OCI-LY7 (cell line): Measurements from ENCODE around the gene ABLIM1. TPM values are rescaled to one million over a fixed set of nuclear protein-coding genes. Genes with fewer than 3 reads are reported as not detected.
"Not testable (repeated sequence)": the region's sequence is repeated elsewhere in the genome, so short reads cannot be mapped to it uniquely, and the experiment has no call there.

ENCODE experiments used
- BruUV-seq: library from RNA; stranded (reverse); fragments of 400-500 nt; replicated peaks from 2 replicates; lab custom pipeline; 2021; lab: Mats Ljungman, UMichigan
- CTCF ChIA-PET: fragments of 300-600 bp; sonication (Branson Sonifier 250); formaldehyde crosslinking; loops from one replicate; lab custom pipeline; 2022; ENCODE audit warnings: antibody characterized with exemption; ENCODE audit not compliant: unreplicated experiment; lab: Charles Lee
- POLR2A ChIA-PET: fragments of 300-600 bp; sonication (Branson Sonifier 250); formaldehyde crosslinking; loops from one replicate; lab custom pipeline; 2022; ENCODE audit warnings: antibody characterized with exemption; lab: Charles Lee
- DNase-seq: peaks from one replicate; pipeline ENCODE4 v3.0.0-alpha.2; 2015; ENCODE audit warnings: low spot score
- H2AFZ ChIP-seq: fragments of 200-600 bp; sonication (generic), shearing (Covaris generic); 2 replicates; pipeline ENCODE4 v1.6.1; 2014; ENCODE audit warnings: mild to moderate bottlenecking, antibody characterized with exemption, low read length, moderate library complexity
- H3K27ac ChIP-seq: fragments of 200-600 bp; sonication (generic); 2 replicates; pipeline ENCODE4 v1.5.1; 2014; ENCODE audit warnings: mixed run types, low read depth, mild to moderate bottlenecking, moderate library complexity, low read length, inconsistent platforms; ENCODE audit not compliant: poor library complexity, severe bottlenecking
- H3K36me3 ChIP-seq: fragments of 200-600 bp; sonication (generic); 2 replicates; pipeline ENCODE4 v1.6.1; 2014; ENCODE audit warnings: mild to moderate bottlenecking, antibody characterized with exemption, low read length, moderate library complexity, mixed read lengths; ENCODE audit not compliant: insufficient read depth
- H3K4me1 ChIP-seq: fragments of 200-600 bp; sonication (generic); 2 replicates; pipeline ENCODE4 v1.5.1; 2014; ENCODE audit warnings: mild to moderate bottlenecking, low read length; ENCODE audit not compliant: insufficient read depth, poor library complexity, severe bottlenecking
- H3K4me2 ChIP-seq: fragments of 200-600 bp; sonication (generic); 2 replicates; pipeline ENCODE4 v1.6.1; 2014; ENCODE audit warnings: mild to moderate bottlenecking, low read length
- H3K4me3 ChIP-seq: fragments of 200-600 bp; sonication (generic); 2 replicates; pipeline ENCODE4 v1.5.1; 2014; ENCODE audit warnings: mild to moderate bottlenecking, low read depth, low read length; ENCODE audit not compliant: poor library complexity, severe bottlenecking
- H3K79me2 ChIP-seq: fragments of 200-600 bp; sonication (generic); 2 replicates; pipeline ENCODE4 v1.6.1; 2016; ENCODE audit warnings: low read depth, mild to moderate bottlenecking, low read length, moderate library complexity, mixed read lengths; ENCODE audit not compliant: insufficient read depth
- H3K9me2 ChIP-seq: fragments of 200-600 bp; sonication (generic); 2 replicates; pipeline ENCODE4 v1.6.1; 2016; ENCODE audit warnings: mild to moderate bottlenecking, low read length, mixed read lengths; ENCODE audit not compliant: insufficient read depth
- H3K9me3 ChIP-seq: fragments of 200-600 bp; sonication (generic); 2 replicates; pipeline ENCODE4 v1.6.1; 2014; ENCODE audit warnings: mild to moderate bottlenecking, mixed run types, low read length, mixed read lengths
- H4K20me1 ChIP-seq: fragments of 200-600 bp; sonication (generic); 2 replicates; pipeline ENCODE4 v1.6.1; 2014; ENCODE audit warnings: mild to moderate bottlenecking, antibody characterized with exemption, low read length, moderate library complexity, mixed read lengths; ENCODE audit not compliant: insufficient read depth
- CTCF ChIP-seq: fragments of 200-600 bp; sonication (generic); conservative IDR thresholded peaks from 2 replicates; pipeline ENCODE4 v1.5.1; 2014; ENCODE audit warnings: mild to moderate bottlenecking, antibody characterized with exemption, low read length, moderate library complexity, mixed read lengths
- EZH2phosphoT487 ChIP-seq: fragments of 200-600 bp; sonication (generic); IDR thresholded peaks from 2 replicates; pipeline ENCODE4 v1.6.1; 2018; ENCODE audit warnings: low read depth, borderline replicate concordance, mild to moderate bottlenecking, mixed run types, antibody characterized with exemption, low read length, moderate library complexity, mixed read lengths
- intact Hi-C: fragments of 100-400 bp; cut with micrococcal nuclease; formaldehyde crosslinking; loops from one replicate; pipeline ENCODE4 v1.10.0; 2022; ENCODE audit not compliant: unreplicated experiment
- total RNA-seq, 2 experiments: library from RNA; depleted of rRNA in 1 of 2; stranded (reverse); fragments of >200 nt in 1 of 2; shearing (Covaris generic) in 1 of 2; gene quantifications; 2 replicates each; pipeline ENCODE4 v1.2.3, GENCODE V29; 2014 to 2022

Gene ABLIM1
- total RNA-seq, 2 experiments from 2014 or later, result 94.2 to 268 TPM

- BruUV-seq, result no TSS peak
- Histone ChIP-seq H3K4me1 (no peaks in the 10 kb centered on the region), H4K20me1 (no peaks in the 10 kb centered on the region), H3K36me3 (no peaks in the 10 kb centered on the region), H3K4me2 (no peak overlapping the region), H3K4me3 (no peak overlapping the region), H3K9me2 (no peaks in the 10 kb centered on the region), H3K27ac (no peak overlapping the region), H3K79me2 (no peaks in the 10 kb centered on the region), H3K9me3 (no peaks in the 10 kb centered on the region), H2AFZ (no peak overlapping the region)
- TF ChIP-seq EZH2phosphoT487 (no peak), CTCF (no peak)
- ChIA-PET CTCF (no interaction called here), POLR2A (interaction anchor here (1.0 kb wide), 1 partner anchor 42 kb away, joined by 3 read pairs; no protein-coding TSS in a partner anchor)
- no peak for DNase-seq
- intact Hi-C loops, result no loop called here
Measured at GRCh38 chr10:114697061-114697598, 39.1 kb upstream of the ABLIM1 start.

- CTCF ChIA-PET, H3K4me2 ChIP-seq, H3K36me3 ChIP-seq: not testable (repeated sequence)
Measured at GRCh38 chr10:114696301-114696700, 38.2 kb upstream of the ABLIM1 start.

GRCh38 chr10:114694752-114695151 lies 36.7 kb upstream of the ABLIM1 start:
- no peak overlapping the region for H3K4me2 ChIP-seq
- TF ChIP-seq CTCF (peak; percentile 83), EZH2phosphoT487 (no peak)
- peak; percentile 38 for DNase-seq
- no peak overlapping the region for H3K27ac ChIP-seq
- H3K79me2 ChIP-seq, result no peaks in the 10 kb centered on the region
- H3K4me1 ChIP-seq, result no peaks in the 10 kb centered on the region
- ChIA-PET CTCF (interaction anchor here (0.6 to 1.5 kb wide), 2 partner anchors 145 to 391 kb away, joined by 4 read pairs; no protein-coding TSS in a partner anchor), POLR2A (interaction anchor here (0.7 to 1.1 kb wide), 2 partner anchors 9 to 391 kb away, joined by 3 to 4 read pairs; no protein-coding TSS in a partner anchor)
- intact Hi-C loops, result loop anchor here (2.0 kb wide), 1 partner anchor 390 kb away; no protein-coding TSS in a partner anchor
- no TSS peak for BruUV-seq
- no peak overlapping the region for H2AFZ ChIP-seq
- no peak overlapping the region for H3K4me3 ChIP-seq
- H3K9me3 ChIP-seq, result no peaks in the 10 kb centered on the region
- H3K9me2 ChIP-seq, result no peaks in the 10 kb centered on the region
- H3K36me3 ChIP-seq, result no peaks in the 10 kb centered on the region
- no peaks in the 10 kb centered on the region for H4K20me1 ChIP-seq

More at GRCh38 chr10:114696301-114696700, 38.2 kb upstream of the ABLIM1 start:
- H3K27ac ChIP-seq, H3K4me1 ChIP-seq, H3K4me3 ChIP-seq, POLR2A ChIA-PET, H3K9me2 ChIP-seq, BruUV-seq, H4K20me1 ChIP-seq, H3K79me2 ChIP-seq, H3K9me3 ChIP-seq, intact Hi-C loops, H2AFZ ChIP-seq, DNase-seq: not testable (repeated sequence)
